Measurements from ENCODE around the gene EXOC6.

- TF ChIP-seq, protein P1, sequence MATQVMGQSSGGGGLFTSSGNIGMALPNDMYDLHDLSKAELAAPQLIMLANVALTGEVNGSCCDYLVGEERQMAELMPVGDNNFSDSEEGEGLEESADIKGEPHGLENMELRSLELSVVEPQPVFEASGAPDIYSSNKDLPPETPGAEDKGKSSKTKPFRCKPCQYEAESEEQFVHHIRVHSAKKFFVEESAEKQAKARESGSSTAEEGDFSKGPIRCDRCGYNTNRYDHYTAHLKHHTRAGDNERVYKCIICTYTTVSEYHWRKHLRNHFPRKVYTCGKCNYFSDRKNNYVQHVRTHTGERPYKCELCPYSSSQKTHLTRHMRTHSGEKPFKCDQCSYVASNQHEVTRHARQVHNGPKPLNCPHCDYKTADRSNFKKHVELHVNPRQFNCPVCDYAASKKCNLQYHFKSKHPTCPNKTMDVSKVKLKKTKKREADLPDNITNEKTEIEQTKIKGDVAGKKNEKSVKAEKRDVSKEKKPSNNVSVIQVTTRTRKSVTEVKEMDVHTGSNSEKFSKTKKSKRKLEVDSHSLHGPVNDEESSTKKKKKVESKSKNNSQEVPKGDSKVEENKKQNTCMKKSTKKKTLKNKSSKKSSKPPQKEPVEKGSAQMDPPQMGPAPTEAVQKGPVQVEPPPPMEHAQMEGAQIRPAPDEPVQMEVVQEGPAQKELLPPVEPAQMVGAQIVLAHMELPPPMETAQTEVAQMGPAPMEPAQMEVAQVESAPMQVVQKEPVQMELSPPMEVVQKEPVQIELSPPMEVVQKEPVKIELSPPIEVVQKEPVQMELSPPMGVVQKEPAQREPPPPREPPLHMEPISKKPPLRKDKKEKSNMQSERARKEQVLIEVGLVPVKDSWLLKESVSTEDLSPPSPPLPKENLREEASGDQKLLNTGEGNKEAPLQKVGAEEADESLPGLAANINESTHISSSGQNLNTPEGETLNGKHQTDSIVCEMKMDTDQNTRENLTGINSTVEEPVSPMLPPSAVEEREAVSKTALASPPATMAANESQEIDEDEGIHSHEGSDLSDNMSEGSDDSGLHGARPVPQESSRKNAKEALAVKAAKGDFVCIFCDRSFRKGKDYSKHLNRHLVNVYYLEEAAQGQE (IDR thresholded peaks at IDR 0.05; ENCODE audit: insufficient read depth in 1 of 2, low read depth in 2 of 2, low read length in 1 of 2) = no peak
- TF ChIP-seq, protein P2, sequence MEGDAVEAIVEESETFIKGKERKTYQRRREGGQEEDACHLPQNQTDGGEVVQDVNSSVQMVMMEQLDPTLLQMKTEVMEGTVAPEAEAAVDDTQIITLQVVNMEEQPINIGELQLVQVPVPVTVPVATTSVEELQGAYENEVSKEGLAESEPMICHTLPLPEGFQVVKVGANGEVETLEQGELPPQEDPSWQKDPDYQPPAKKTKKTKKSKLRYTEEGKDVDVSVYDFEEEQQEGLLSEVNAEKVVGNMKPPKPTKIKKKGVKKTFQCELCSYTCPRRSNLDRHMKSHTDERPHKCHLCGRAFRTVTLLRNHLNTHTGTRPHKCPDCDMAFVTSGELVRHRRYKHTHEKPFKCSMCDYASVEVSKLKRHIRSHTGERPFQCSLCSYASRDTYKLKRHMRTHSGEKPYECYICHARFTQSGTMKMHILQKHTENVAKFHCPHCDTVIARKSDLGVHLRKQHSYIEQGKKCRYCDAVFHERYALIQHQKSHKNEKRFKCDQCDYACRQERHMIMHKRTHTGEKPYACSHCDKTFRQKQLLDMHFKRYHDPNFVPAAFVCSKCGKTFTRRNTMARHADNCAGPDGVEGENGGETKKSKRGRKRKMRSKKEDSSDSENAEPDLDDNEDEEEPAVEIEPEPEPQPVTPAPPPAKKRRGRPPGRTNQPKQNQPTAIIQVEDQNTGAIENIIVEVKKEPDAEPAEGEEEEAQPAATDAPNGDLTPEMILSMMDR (IDR thresholded peaks at IDR 0.05) = no peak
These were observed 150.9 kb downstream of the EXOC6 start for GRCh38 chr10:92999191-92999590.
